Uterus (tissue), 2 donors: ENCODE measurements around the gene KCNRG.

Source experiments
- CTCF ChIP-seq, 4 experiments: fragments of 200-600 bp in 2 of 4; fragments of 450-650 bp in 2 of 4; sonication (generic) in 2 of 4; IDR thresholded peaks; one replicate each; pipeline ENCODE4 v1.5.1; 2016 to 2019; ENCODE audit warnings: antibody characterized with exemption in 4 of 4, mild to moderate bottlenecking in 2 of 4, moderate library complexity in 1 of 4
- POLR2A ChIP-seq, 2 donors: fragments of 450-650 bp; IDR thresholded peaks; one replicate each; pipeline ENCODE4 v1.6.1; 2016; ENCODE audit warnings: antibody characterized with exemption in 2 of 2, mild to moderate bottlenecking in 1 of 2, moderate library complexity in 1 of 2

- no peak for TF ChIP-seq CTCF (IDR thresholded peaks at IDR 0.05)
- no peak for TF ChIP-seq POLR2A (IDR thresholded peaks at IDR 0.05)
Measured at GRCh38 chr13:50015258-50015657, at the start of gene KCNRG.
